Bone marrow (tissue), 2 donors: ENCODE data around the gene SUPT16H.
"Not testable (repeated sequence)": the region's sequence is repeated elsewhere in the genome, so short reads cannot be mapped to it uniquely, and the experiment has no call there.

Experiments used
- DNase-seq, 2 donors: peaks; one replicate each; lab custom pipeline; 2025; lab: John Stamatoyannopoulos, UW

Gene SUPT16H

DNA sequence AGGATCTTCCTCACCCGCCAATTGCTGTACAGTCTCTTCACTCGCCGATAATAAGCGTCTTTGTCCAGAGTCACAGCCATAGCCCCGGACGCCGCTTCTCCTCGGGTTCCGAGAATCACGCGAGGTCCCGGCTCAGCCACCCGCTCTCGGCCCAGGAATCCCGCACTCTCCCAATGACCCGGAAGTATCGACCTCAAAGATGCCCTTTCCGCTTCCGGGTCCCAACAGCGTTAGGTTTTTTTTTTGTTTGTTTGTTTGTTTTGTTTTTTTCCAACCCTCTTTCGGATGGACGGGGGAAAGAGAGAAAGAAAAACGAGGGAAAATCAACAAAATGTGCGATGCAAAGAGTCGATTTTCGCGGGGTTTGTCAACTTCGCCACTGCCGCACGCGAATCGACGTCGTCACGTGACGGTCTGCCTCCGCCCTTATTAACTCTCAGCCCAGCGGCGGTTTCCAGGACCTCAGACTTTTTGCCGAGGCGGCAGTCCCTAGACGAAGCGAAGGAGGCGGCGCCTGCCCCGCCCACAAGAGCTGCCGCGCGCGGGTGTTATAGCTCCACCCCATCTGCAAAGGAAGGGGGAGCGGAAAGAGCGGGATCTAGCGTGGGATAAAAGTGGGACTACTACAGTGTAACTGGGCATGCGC lies at the start of gene SUPT16H:
Gene SUPT16H (minus strand): TSS at position 172 of the 646 bp plus-strand sequence. CDS start 92 bp downstream, at position 80.
- peak; percentile 83 to 90 for DNase-seq

DNA sequence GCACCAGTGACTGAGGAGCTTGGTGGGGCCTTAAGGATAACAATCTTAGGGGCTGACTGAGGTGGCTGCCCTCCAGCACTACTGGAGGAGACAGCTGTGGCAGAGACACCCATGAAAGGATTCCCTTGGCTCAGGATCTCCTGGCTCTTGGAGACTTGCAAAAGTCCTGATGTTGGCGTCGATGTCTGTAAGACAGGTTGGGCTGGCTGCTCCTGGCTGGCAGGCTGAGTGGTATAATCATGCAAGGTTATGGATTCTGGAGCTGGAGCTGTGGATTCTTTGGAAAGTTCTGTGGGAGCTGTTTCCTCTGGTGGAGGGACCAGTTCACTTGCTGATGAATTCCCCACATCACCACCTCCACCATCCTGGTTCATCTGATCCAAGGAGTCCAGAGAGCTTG lies 47.3 kb upstream of the SUPT16H start:
- no peak for DNase-seq

DNA sequence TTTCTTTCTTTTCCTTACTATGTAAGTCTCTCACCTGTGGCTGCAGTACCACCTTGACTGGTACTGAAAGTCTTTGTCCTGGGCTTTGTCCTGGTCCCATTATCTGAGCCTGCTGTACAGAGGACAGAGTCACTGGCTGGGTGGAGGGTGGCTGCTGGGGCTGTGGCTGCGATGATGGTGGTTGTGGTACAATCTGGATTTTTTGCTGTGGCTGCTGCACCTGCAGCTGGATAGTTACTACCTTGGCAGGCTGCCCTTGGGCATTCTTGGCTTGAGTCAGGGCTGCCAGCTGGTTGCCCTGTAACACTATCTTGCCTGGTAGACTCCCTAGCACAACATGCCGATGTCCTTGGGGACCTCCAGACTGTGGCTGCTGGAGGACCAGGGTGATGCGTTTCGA lies 45.1 kb upstream of the SUPT16H start:
- no peak for DNase-seq

DNA sequence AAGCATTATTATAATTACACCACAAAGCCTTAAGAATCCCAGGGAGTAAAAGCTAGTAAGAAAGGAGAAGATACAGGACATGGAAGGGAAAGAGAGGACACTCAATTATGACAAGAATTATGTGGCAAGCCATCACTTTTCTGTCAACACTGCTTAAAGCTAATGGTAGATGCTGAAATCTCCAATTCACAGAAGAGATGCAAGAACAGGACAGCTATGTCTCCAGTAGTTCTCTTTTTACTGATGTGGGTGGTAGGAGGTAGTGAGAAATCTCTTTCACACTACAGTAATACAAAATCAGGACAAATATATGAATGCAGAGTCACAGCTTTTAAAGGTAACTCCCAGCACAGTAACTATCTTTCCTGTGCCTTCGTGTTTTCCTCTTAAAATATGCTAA lies 42.9 kb upstream of the SUPT16H start:
- no peak for DNase-seq

DNA sequence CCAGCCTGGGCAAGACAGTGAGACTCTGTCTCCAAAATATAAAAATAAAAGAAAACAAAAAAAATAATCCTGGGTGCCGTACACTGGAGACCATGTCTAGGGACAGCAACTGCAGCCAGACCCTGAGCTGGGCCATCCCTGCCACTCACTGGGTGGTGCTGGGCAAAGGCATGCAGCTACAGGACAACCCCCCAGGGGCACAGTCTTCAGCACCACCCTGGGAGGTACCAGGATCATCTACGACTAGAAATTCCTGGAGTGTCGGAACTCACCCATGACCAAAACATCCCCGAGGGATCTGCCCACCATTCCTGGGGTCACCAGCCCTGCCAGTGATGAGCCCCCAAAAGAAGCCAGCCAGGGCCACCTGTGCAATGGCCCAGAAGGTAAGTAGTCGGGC lies 35.7 kb upstream of the SUPT16H start:
- DNase-seq, result no peak

DNA sequence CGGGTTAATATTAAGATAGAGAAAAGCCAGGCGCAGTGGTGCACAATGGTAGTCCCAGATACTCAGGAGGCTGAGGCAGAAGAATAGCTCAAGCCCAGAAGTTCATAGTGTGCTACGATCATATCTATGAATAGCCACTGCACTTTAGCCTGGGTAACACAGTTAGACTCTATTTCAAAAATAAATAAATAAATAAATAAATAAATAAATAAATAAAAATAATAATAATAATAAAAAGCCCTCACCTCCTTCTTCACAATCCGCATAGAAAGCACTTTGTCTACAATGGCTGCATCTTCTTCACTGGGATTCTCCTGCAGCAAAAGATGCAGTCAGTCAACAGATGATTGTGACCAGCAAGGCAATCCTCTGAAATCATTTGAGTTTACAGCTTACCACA lies 31.5 kb upstream of the SUPT16H start:
- DNase-seq, result no peak

DNA sequence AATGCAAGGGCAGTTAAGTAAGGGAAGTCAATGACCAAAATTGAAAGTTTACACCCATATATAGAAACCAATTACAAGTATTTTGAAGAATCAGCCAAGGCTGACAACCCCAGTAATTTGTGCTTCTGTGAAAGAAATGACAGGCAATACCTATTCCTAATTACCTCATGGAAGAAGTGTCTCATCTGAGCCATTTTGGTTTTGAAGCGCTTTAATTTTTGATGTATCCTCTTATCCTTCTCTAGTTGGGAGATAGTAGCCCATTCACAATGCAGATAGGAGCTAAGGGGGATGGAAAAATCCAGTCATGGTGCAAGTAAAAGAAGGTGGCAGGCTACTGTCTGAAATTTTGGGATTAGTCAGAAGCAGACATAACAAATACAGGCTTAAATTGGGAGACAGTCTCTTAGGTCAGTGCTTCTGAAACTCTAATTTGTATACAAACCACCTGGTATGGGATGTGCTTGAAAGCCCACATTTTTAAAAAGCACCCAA lies 30.4 kb upstream of the SUPT16H start:
- DNase-seq, result no peak

DNA sequence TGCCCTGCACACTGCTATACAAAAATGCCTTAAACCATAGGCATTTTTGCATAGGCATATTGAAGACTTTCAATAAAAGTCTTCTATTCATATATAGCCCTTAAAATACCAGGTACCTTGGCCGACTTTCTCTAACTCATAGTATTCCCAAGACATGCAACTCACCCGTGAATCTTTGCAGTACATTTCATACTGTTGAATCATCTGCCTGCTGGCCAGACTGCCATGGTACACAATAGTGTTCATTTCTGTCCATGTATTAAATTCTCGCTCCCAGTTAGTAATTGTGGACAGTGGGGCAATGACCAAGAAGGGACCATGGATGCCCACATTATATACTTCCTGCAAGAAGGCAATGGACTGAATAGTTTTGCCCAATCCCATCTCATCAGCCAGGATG lies 24.3 kb upstream of the SUPT16H start:
- DNase-seq, result no peak

DNA sequence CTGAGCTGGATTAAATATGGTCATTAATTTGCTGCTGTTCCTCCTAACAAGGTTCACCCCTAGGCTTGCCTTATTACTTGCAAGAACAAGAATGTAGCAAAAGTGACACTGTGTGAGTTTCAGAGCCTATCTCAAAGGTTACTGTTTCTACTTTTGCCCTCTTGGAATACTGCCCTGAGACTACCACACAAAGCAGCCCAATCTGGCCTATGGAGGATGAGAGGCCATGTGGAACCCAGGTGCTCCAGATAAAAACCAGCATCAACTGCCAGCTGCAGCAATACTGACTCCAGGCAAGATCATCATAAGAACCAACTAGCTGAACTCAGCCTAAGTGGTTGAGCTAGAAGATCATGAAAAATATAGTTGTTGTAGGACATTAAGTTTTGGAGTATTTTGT lies 22.4 kb upstream of the SUPT16H start:
- DNase-seq, result no peak

DNA sequence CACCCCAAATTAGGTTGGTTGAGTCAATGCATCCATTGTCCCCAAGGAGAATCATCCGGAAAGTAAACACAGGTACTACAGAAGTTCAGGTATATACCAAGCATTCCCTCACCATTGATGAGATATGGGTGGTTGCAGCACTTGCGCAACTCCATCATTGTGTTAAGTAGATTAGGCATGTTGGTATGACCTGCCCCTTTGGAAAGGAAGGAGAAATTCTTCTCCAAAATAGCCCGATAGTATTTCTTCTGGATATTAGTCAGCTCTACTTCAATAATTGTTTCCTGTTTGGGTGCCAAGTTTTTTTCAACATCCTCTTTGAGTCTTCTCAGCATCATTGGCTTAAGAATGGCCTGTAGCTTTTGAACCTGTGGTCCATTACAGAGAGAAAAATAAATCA lies 21.3 kb upstream of the SUPT16H start:
- DNase-seq, result no peak

DNA sequence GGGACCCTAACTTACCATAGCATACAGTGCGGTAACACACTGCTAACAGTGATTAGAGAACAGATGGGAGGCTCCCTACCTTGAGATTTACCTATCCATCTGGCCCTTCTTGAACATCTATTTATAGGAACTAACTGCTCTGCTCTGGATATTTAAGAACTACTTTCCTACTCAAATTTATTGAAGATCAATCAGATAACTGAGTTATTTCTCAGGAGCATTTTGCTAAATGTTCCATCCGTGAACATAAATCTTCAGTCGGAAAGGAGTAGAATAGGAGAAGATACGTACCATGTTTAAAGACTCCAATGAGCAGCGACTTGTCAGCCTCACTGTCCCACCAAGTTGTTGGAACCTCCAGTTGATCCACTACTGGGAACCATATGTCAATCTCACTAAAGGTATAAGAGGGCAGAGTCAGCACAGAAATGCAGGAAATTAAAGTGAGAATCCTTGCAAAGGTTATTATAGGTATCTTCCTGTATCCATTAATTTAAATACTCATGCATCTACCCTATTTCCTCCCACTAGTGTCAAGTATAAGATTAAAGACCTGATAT lies 15.6 kb upstream of the SUPT16H start:
- no peak for DNase-seq

DNA sequence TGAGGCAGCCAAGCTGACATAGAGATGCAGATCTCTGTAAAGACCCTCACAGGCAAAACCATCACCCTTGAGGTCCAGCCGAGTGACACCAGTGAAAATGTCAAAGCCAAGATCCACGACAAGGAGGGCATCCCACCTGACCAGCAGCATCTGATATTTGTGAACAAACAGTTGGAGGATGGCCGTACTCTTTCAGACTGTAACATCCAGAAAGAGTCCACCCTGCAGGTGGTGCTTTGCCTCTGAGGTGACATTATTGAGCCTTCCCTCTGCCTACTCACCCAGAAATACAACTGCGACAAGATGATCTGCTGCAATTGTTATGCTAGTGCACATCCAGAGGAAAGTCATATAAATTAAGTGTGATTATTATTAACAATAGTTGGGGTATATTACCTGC lies 15.1 kb upstream of the SUPT16H start:
- DNase-seq, result no peak

DNA sequence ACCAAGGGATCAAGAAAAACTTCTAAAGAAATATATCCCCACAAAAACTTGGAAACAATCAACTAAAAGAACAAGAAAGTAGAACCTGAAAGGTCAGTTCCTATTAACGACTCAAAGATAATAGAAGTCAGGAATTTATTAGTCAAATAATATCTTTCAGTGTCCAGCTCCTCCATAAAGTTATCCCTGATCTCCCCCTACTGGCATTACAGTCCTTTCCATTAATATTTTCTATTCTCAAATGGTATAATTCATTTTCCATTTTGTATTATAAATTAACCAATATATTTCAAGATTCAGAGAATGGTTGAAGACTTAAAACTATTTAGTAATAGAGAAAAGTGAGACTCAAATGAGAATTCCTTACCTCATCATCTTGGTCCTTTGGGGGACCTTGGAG lies 11.6 kb upstream of the SUPT16H start:
- DNase-seq, result no peak

DNA sequence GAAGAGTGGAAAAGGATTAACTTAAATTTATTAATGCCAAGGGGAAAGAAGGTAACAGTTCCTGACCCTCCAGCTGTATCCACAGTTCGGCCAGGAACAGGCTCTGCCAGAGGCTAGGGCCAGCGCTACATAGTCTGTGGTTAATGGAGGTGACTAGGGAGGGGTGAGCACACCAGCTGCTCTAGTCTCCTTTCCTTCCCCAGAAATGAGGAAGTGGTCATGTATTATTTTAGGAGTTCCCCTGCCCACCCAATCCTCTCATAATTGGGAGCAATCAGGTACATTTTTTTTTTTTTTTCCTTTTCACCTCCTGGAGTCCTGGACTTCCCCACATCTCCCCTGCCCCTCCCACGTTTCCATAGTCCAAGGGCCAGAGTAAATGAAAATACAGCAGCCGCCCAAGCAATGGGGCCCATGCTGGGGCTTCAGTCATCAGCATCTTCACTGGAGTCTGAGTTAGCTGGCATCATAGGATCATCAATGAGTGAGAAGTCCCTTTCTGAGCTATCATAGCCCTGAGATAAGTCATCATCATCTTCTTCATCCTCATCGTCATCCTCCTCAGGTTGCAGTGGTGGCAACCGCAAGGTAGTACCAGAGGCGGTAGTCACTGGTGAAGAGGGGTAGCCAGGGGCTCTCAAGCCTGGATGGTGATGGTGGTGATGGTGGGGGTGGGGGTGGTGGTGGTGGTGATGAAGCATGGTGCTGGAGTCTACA lies 1.5 kb upstream of the SUPT16H start:
- DNase-seq, result peak; percentile 3 to 58

DNA sequence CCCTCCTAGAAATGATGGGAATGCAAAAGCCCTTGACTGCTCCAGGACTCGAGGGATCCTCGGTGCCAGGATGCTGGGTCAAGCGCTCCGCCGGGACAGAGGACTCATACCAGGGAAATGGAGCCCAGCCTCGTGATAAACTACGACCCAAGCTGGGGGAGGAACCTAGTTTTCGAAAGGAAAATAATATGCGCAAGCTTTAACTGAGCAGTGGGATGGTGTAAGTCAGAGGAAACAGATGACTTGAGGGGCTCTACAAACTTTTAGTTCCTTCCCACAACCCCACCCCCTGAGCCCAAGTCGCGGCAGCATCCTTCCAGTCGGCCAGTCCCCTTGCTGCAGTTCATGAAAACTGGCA lies 654 bp upstream of the SUPT16H start:
- peak in 1 of 2 donors; percentile 52 for DNase-seq

DNA sequence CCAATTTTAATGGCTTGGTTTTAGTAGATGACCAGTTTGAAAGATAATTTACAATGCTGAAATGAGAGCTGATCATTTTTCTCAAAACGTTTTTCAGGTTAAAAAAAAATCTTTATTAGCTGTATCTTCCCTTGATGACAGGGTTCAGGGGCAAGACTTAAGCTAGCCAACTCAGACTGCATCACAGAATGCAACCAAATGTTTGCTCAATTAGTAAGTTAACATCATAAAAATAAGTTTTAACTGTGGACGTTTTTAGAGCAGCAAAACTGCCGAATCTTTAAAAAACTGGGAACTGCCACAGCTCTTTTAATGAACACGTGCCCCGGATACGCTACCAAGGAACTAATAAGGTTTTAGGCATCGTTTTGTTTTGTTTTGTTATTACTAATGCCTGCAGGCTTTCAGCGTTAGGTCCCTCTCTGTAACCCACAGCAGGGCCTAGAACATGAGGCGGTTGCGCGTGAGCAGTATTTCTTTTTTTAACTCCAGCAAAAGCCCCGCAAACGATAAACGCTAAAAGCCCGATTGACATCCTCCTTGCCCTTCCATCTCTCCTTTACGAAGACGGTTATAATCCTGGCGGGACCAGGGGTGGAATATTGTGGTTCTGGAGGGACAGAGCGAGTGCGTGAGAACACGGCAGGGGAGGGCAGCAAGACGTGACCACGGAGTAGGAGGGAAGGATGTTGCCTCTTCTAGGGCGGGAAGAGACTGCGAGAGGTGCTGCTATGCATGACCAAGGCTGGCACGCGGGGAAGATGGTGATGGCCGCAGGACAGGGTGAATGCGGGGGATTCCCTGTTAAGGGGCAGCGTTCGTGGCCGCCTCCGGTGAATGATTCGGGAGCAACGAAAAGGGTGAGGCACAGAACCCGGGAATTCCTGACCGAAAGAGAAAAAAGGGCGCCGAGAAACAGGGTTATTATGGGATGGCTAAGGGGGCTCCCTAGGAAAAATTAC lies 652 bp downstream of the SUPT16H start:
- DNase-seq, result peak; percentile 19 to 41

DNA sequence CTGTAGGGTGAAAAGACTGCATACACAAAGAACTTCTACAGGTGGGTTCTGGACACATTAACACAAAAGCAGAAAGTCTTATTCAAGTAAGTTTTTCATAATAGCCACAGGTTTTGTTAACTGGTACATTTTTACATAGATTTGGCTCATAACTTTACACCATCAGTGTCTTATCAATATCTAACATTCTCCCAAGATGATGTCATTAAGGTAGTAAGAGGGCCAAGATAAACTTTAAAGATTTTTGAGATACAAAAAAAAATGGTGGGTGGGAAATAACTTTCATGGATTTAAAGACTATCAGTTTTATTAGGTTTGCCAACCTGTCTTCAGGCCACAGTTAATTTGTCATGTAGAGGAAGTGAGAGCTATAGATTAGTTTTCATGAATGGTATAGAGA lies 1.7 kb downstream of the SUPT16H start:
- DNase-seq, result no peak

DNA sequence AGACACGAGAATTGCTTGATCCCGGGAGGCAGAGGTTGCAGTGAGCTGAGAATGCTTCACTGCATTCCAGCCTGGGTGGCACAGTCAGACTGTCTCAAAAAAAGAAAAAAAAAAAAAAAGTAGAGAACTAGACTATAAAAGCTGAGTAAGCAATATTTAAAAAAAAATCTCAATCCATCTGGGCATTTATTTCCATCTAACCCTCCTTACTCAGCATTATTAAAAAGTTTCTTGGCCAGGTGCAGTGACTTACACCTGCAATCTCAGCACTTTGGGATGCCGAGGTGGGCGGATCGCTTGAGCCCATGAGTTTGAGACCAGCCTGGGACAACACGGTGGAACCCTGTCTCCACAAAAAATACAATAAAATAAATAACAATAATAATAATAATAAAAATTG lies 4.5 kb downstream of the SUPT16H start:
- no peak for DNase-seq

DNA sequence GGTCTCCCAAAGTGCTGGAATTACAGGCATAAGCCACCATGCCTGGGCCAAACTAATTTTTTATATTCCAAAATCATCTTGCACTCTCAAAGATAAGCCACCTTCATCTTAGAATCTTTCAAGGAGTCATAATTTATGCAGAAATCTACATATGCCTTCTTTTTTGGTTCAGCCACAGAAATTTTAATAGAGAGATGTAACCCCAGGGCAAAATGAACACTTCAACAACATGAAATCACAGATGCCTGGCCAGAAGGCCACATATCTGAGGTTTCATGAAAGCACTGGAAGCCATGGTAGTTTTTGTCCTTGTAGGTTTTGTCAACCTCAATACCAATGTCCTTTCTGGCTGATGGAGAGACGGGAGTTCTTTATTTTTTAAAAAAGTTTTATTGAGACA lies 9.8 kb downstream of the SUPT16H start:
- no peak for DNase-seq

DNA sequence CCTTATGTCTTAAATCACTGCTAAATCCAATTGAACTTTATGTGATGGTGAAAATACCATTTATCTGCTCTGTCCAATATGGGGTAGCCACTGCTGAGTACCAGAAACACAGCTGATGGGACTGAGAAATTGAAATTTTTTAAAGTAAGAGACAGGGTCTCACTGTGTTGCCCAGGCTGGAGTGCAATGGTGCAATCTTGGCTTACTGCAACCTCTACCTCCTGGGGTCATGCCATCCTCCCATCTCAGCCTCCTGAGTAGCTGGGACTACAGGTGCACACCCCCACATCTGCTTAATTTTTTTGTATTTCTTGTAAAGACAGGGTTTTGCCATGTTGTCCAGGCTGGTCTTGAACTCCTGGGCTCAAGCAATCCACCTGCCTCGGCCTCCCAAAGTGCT lies 11.0 kb downstream of the SUPT16H start:
- not testable (repeated sequence) for DNase-seq

DNA sequence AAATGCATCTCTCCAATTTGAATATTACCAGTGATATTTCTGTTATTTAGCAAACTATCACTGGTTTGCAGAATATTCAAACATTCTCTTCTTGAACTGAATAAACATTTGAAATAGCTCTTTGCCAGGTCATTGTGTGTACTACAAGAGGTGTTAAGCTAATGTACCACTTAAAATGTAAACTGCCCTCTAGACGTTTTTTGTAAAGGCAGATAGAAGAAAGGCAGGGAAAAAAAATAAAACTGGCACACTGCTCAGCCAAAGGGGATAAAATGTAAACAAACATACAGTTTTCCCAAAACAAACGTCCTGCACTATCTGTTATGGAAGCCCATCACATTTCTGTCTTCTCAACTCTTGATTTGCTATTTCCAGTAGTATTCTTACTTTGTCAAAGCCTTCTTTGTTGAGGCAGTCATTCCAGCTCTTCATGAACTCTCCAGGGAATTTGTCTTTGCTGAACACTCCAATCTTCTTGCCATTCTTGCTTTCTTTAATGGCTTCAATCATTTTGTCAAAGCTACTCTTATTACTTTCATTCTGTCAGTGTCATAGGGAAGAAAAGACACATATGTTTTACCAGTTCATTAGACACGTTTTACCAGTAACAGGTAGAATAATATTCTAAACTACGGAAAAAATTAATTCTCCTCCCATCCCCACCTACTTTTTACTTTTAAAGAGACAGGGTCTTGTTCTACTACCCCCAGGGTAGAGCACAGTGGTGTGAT lies 13.7 kb downstream of the SUPT16H start:
- DNase-seq, result no peak
